SIG-M5 (cell line): Measurements from ENCODE around the gene INMT.

Source experiments
- DNase-seq: peaks from one replicate; lab custom pipeline; 2025; lab: John Stamatoyannopoulos, UW

The INMT gene

GRCh38 chr7:30728591-30729100 is 23.3 kb upstream of the INMT start:
- no peak for DNase-seq

- DNase-seq, result no peak
These were observed 22.3 kb upstream of the INMT start for GRCh38 chr7:30729642-30730041.

- no peak for DNase-seq
These were observed 21.8 kb upstream of the INMT start for GRCh38 chr7:30730097-30730496.

- DNase-seq, result no peak
These were observed 20.9 kb upstream of the INMT start for GRCh38 chr7:30730996-30731395.

DNA sequence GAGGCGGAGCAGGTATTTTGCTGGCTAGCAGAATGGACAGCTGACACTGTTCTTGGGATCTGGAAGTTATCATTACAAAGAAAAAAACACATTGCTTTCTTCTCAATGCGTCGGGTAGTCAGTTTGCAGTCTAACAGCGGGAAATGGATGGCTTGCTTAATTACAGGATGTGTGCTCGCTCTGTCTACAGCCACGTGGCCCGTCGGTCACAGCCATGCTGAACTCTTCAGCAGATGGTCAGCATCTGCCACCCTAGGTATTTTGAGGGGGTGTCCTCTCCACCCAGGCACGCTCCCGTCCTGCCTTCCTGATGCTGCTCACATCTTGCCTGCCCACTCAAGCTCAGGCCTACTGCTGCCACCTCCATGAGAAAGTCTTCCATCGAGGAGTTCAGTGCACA is 20.4 kb upstream of the INMT start:
- DNase-seq, result no peak

DNA sequence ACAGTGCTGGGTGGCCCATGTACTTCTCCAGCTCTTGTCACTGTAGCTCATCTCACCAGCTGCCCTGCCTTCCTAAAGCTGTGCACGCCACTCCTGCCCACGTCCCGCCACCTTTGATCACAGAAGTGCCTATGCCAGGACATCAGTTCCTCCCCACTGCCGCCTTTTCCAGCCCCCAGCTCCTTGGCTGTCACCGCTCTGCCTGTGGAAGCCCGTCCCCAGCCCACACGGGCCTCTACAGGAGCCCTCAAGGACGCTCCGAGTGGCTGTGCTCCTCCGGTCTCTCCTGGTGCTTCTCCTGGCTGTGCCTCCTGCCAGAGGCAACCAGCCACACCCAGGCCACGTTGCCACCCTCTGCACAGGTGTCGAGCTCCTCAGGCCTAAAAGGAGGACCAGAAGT is 19.3 kb upstream of the INMT start:
- no peak for DNase-seq

DNA sequence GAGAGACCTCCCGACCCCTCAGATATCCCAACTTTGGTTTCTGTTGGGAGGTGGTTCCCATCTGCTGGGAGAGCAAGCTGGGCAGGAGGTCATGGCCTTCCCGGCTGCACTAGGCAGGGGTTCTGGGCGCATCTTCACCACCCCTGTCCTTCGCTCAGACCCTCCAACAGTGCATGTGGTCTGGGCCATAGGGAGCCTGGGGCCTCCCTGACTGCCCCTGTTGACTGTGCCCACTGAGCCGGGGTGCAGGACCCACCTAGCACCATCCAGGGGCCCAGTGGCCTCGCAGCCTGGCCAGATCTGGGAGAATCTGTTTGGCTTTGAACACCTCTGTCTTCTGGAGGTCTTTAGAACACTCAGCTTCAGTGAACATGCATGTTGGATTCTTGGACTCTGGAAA is 18.7 kb upstream of the INMT start:
- DNase-seq, result no peak

DNA sequence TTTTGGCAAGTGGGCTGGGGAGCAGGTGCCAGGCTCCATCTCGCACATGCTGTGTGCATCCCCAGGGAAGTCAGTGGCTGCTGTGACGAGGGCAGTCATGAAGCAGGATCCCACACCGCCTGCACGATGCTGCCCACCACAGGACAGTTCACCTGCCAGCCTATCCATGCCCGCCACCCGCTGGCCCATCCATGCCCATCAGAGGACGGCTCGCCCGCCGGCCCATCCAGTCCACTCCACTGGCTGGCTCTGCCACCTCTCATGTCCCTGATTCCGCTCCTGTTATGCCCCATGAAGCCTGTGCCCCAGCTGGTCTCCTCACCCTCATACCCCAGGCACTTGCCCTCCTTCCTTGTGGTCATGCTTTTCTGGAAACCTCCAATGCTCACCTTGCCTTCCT is 18.2 kb upstream of the INMT start:
- no peak for DNase-seq

GRCh38 chr7:30734497-30734896 is 17.4 kb upstream of the INMT start:
- DNase-seq, result no peak

- DNase-seq, result no peak
These were observed 16.3 kb upstream of the INMT start for GRCh38 chr7:30735631-30736030.

GRCh38 chr7:30736291-30736690 is 15.6 kb upstream of the INMT start:
- no peak for DNase-seq

GRCh38 chr7:30738026-30738915 is 13.7 kb upstream of the INMT start:
- DNase-seq, result no peak

- DNase-seq, result no peak
These were observed 12.2 kb upstream of the INMT start for GRCh38 chr7:30739691-30740090.

DNA sequence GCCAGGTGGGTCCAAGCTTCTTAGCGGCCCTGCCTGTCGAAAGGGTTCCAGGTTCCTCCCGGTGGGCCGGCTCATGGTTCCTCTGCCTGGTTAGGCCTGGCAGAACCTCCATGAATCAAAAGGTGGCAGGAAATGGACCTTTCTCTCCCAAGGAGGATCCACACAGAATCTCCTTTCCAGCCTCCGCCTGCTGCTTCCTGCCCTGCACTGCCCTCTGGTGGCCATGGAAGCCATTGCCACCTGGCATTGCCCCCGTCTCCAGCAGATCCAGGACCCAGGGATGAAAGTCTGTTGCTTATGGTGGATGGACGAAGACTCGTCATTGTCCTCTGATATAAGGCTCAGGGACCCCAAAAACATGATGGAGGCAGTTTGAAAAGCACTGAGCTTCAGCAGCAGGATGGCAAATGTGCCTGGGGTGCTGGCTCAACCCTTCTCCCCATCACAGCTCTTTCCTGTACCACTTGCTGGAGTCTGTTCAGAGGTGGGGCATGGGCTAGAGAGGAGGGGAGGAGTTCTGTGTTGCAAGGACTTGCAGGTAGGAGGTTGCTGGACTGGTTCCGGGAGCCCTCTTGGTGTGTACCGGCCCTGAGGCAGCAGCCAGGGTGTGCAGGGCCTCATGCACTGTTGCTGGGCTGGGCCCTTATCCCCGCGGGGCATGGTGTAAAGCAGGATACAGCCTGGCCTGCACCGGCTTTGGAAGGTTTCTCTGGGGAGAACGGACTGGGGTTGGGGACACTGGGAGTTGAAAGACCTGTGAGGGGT is 11.3 kb upstream of the INMT start:
- no peak for DNase-seq

GRCh38 chr7:30741289-30741688 is 10.6 kb upstream of the INMT start:
- no peak for DNase-seq

GRCh38 chr7:30743371-30744074 is 8.4 kb upstream of the INMT start:
- no peak for DNase-seq

DNA sequence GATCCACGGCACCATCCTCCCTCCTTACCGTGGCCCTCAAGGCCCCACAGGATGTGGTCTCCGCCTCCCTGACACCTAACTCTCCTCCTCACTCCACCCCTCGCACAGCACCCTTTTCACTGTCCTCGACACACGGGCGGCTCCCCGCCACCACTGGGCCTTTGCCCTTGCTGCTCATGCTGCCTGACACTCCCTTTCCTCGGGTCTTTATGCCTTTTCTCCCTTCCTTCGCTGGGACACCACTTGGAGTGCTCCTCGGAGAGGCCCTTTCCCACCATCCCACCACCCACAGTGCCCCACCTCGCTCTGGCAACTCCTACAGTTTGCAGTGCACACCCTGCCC is 7.9 kb upstream of the INMT start:
- no peak for DNase-seq

GRCh38 chr7:30745261-30745941 is 6.5 kb upstream of the INMT start:
- no peak for DNase-seq

DNA sequence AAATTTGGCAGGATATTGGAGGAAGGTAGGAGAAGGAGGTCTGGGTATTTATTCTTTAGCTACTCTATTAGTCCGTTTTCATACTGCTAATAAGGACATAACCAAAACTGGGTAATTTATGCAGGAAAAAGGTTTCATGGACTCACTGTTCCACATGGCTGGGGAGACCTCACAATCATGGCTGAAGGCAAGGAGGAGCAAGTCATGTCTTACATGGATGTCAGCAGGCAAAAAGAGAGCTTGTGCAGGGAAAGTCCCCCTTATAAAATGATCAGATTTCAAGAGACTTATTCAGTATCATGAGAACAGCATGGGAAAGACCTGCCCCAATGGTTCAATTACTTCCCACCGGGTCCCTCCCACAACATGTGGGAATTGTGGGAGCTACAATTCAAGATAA is 1.9 kb upstream of the INMT start:
- no peak for DNase-seq

DNA sequence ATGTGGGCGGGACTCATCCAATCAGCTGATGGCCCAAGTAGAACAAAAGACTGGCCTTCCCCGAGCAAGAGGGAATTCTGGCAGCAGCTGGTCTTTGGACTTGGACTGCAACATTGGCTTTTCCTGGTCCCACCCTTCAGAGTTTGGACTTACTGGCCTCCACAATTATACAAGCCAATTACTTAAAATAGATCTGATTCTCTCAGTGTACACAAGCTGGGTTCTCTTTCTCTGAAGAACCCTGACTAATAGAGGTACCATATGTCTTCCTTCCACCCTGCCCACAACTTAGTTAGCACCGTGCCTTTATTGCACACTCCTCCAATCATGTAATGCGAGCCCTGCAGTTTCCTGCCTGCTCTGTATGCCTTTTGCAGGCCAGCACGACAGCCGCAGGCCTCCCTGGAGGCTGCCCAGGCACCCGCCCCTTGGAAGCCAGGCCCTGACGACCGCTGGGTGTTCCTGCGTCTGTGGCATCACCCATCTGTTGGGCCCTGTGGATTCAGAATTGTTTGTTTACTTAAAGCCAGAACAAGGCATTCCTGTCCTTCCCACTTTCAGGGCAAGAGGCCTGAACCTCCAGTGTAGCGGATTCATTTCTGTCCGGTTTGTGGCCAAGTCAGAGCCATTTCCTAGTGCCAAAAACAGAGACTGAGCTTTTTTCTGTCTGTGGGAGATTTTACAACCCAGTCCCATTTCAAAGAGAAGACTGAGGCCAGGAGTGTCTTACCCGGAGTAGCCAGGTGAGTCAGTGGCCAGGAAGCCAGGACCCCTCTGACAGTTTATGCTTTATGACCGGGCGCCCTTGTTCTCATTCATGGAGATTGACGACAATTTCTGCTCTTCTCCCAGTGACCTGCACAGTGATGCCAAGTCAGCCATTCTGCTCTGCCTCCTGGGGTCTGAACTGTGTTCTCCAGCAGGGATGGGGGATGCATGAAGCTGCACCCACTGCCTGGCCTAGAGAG is 968 bp upstream of the INMT start:
- no peak for DNase-seq

GRCh38 chr7:30752484-30752883 is 549 bp downstream of the INMT start:
- no peak for DNase-seq
